ENCODE results near the gene XRCC4.
"Not testable (repeated sequence)": the region's sequence is repeated elsewhere in the genome, so short reads cannot be mapped to it uniquely, and the experiment has no call there.

DNA sequence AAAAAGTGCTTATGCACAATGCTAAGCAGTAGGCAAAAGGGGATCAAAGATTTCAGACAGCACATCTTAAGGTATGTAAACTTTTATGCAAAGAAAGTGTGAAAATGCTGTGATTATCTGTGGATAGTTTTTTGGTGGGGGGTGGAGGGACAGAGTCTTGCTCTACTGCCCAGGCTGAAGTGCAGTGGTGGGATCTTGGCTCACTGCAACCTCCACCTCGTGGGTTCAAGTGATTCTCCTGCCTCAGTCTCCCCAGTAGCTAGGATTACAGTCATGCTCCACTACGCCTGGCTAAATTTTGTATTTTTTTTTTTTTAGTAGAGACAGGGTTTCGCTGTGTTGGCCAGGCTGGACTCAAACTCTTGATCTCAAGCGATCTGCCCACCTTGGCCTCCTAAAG lies 10.0 kb upstream of the XRCC4 start:
- TF ChIP-seq, protein P1, sequence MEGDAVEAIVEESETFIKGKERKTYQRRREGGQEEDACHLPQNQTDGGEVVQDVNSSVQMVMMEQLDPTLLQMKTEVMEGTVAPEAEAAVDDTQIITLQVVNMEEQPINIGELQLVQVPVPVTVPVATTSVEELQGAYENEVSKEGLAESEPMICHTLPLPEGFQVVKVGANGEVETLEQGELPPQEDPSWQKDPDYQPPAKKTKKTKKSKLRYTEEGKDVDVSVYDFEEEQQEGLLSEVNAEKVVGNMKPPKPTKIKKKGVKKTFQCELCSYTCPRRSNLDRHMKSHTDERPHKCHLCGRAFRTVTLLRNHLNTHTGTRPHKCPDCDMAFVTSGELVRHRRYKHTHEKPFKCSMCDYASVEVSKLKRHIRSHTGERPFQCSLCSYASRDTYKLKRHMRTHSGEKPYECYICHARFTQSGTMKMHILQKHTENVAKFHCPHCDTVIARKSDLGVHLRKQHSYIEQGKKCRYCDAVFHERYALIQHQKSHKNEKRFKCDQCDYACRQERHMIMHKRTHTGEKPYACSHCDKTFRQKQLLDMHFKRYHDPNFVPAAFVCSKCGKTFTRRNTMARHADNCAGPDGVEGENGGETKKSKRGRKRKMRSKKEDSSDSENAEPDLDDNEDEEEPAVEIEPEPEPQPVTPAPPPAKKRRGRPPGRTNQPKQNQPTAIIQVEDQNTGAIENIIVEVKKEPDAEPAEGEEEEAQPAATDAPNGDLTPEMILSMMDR (IDR thresholded peaks at IDR 0.05), result not testable (repeated sequence)
- not testable (repeated sequence) for TF ChIP-seq POLR2A, POLR2AphosphoS5 (IDR thresholded peaks at IDR 0.05)

All from suprapubic skin (tissue), 4 donors.